GM10266 (cell line): Measurements from ENCODE around the gene PSKH1.

ENCODE experiments used
- DNase-seq: peaks from one replicate; pipeline ENCODE4 v3.0.0; 2012; ENCODE audit errors: extremely low spot score
- TF ChIP-seq, protein P1 (sequence below): IDR thresholded peaks from 2 replicates; pipeline ENCODE4 v1.5.1; 2012; ENCODE audit warnings: mild to moderate bottlenecking, low read depth; ENCODE audit not compliant: control insufficient read depth, insufficient read depth; ENCODE audit errors: missing control alignments

Gene PSKH1

DNA sequence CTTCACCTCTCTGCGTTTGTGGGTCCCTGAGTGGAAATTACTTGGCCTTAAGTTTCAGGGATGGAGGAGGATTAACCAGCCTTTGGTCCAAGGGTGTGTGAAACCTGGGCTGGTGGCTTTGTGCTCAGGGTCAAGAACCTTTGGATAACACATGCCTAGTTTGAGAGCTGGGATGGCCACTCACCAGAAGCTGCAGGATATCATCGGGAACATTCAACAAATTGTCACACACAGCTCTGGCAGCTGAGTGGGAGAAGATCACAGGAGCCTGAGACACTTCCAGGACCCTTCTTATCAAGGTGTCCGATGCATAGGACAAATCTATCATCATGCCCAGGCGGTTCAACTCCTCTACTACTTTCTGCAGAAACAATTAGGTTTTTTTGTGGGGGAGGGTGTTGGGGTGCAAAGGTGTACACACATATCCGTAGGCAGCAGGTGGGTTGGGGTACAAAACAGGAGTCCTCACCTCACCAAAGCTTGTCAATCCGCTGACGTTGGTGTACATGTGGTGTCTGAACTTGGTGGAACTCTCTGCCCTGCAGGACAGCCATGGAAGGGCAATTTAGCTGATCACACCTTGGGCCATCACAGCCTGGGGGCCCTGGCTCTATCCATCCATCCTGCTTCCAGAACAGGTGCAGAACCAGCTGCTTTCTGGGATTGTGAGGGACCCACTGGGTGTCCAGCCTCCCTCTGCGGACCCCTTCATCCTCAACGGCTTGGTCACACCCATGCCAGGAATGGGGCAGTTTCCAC is 84.6 kb downstream of the PSKH1 start:
- DNase-seq = no peak
- TF ChIP-seq, protein P1, sequence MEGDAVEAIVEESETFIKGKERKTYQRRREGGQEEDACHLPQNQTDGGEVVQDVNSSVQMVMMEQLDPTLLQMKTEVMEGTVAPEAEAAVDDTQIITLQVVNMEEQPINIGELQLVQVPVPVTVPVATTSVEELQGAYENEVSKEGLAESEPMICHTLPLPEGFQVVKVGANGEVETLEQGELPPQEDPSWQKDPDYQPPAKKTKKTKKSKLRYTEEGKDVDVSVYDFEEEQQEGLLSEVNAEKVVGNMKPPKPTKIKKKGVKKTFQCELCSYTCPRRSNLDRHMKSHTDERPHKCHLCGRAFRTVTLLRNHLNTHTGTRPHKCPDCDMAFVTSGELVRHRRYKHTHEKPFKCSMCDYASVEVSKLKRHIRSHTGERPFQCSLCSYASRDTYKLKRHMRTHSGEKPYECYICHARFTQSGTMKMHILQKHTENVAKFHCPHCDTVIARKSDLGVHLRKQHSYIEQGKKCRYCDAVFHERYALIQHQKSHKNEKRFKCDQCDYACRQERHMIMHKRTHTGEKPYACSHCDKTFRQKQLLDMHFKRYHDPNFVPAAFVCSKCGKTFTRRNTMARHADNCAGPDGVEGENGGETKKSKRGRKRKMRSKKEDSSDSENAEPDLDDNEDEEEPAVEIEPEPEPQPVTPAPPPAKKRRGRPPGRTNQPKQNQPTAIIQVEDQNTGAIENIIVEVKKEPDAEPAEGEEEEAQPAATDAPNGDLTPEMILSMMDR = no peak
